Erythroblast (primary cell): ENCODE measurements around the gene USP35.

ENCODE experiments used
- GATA1 ChIP-seq: IDR thresholded peaks from 2 replicates; pipeline ENCODE4 v1.6.1; 2011; ENCODE audit warnings: low read depth, mild to moderate bottlenecking, control low read depth, low read length, moderate library complexity
- POLR2A ChIP-seq: IDR thresholded peaks from 2 replicates; pipeline ENCODE4 v1.6.1; 2011; ENCODE audit warnings: mild to moderate bottlenecking, low read length

- no peak for TF ChIP-seq POLR2A
- no peak for TF ChIP-seq GATA1
Observed at GRCh38 chr11:78262691-78263090, 74.0 kb downstream of the USP35 start.
